Caco-2 (cell line): ENCODE measurements around the gene PCSK9. TPM values are rescaled to one million over a fixed set of nuclear protein-coding genes. Genes with fewer than 3 reads are reported as not detected.
"Not testable (repeated sequence)": the region's sequence is repeated elsewhere in the genome, so short reads cannot be mapped to it uniquely, and the experiment has no call there.

ENCODE experiments used
- BruUV-seq: library from RNA; stranded (reverse); fragments of 400-500 nt; replicated peaks from 2 replicates; lab custom pipeline; 2021; lab: Mats Ljungman, UMichigan
- CTCF ChIA-PET: fragments of 300-600 bp; sonication (Branson Sonifier 250); formaldehyde crosslinking; loops from one replicate; lab custom pipeline; 2022; ENCODE audit warnings: antibody characterized with exemption; lab: Charles Lee
- POLR2A ChIA-PET: fragments of 300-600 bp; sonication (Branson Sonifier 250); formaldehyde crosslinking; loops from one replicate; lab custom pipeline; 2022; ENCODE audit warnings: antibody characterized with exemption; lab: Charles Lee
- DNase-seq, 2 experiments: peaks; one replicate each; pipeline versions ENCODE4 v3.0.0 to v3.0.0-alpha.2; 2020 to 2022
- H3K27me3 ChIP-seq: replicated peaks from 2 replicates; pipeline ENCODE4 v1.6.0; 2011; ENCODE audit warnings: low read length; ENCODE audit not compliant: control insufficient read depth, insufficient read depth
- H3K36me3 ChIP-seq: 2 replicates; pipeline ENCODE4 v1.5.1; 2011; ENCODE audit warnings: low read length; ENCODE audit not compliant: control insufficient read depth, insufficient read depth
- H3K4me1 ChIP-seq: fragments of 250-450 bp; sonication (Bioruptor Pico); 2 replicates; pipeline ENCODE4 v1.5.1; 2020; ENCODE audit warnings: mild to moderate bottlenecking
- H3K4me3 ChIP-seq: 2 replicates; pipeline ENCODE4 v1.5.1; 2011; ENCODE audit warnings: low read depth, mild to moderate bottlenecking, control low read depth, low read length
- H3K9me3 ChIP-seq: fragments of 250-450 bp; sonication (Bioruptor Pico); 2 replicates; pipeline ENCODE4 v1.5.1; 2020; ENCODE audit warnings: mild to moderate bottlenecking, moderate library complexity
- H3K27ac Mint-ChIP-seq: one replicate; pipeline ENCODE4 v1.8.0; 2022; ENCODE audit warnings: mixed read lengths; ENCODE audit not compliant: unreplicated experiment
- H3K27me3 Mint-ChIP-seq: one replicate; pipeline ENCODE4 v1.8.0; 2022; ENCODE audit warnings: mixed read lengths; ENCODE audit not compliant: insufficient read depth, unreplicated experiment
- H3K36me3 Mint-ChIP-seq: one replicate; pipeline ENCODE4 v1.8.0; 2022; ENCODE audit warnings: mild to moderate bottlenecking, mixed read lengths; ENCODE audit not compliant: insufficient read depth, unreplicated experiment
- H3K4me1 Mint-ChIP-seq: one replicate; pipeline ENCODE4 v1.8.0; 2022; ENCODE audit warnings: low read depth, mixed read lengths; ENCODE audit not compliant: unreplicated experiment
- H3K4me3 Mint-ChIP-seq: one replicate; pipeline ENCODE4 v1.8.0; 2022; ENCODE audit warnings: mild to moderate bottlenecking, moderate library complexity, mixed read lengths; ENCODE audit not compliant: unreplicated experiment
- H3K9me3 Mint-ChIP-seq: one replicate; pipeline ENCODE4 v1.8.0; 2022; ENCODE audit warnings: mixed read lengths; ENCODE audit not compliant: unreplicated experiment
- intact Hi-C: fragments of 100-400 bp; cut with micrococcal nuclease; formaldehyde crosslinking; loops from one replicate; pipeline ENCODE4 v1.10.0; 2022; ENCODE audit not compliant: unreplicated experiment
- total RNA-seq: library from RNA; stranded (reverse); gene quantifications from 2 replicates; pipeline ENCODE4 v1.2.3, GENCODE V29; 2022
- TF ChIP-seq, protein P1 (sequence below), 2 experiments: fragments of 200-600 bp in 1 of 2; IDR thresholded peaks; 1 replicate in 1 of 2; 2 replicates in 1 of 2; pipeline versions ENCODE4 v1.5.1 to v1.8.0; 2011 to 2022; ENCODE audit warnings: antibody characterized with exemption in 1 of 2, control low read depth in 1 of 2, inconsistent platforms in 1 of 2, low read depth in 1 of 2, low read length in 1 of 2, mild to moderate bottlenecking in 1 of 2, moderate library complexity in 1 of 2; ENCODE audit not compliant: insufficient read depth in 1 of 2, severe bottlenecking in 1 of 2, unreplicated experiment in 1 of 2

PCSK9 gene
- total RNA-seq, 1 experiment from 2014 or later = 29.4 TPM

- CTCF ChIA-PET = no interaction called here
- POLR2A ChIA-PET = no interaction called here
- H3K4me3 Mint-ChIP-seq = no peak overlapping the region
- Histone ChIP-seq H3K4me3 (no peak overlapping the region), H3K4me1 (no peaks in the 10 kb centered on the region), H3K36me3 (no peaks in the 10 kb centered on the region; the same call in 1 of the 2 replicates), H3K27me3 (no peaks in the 10 kb centered on the region), H3K9me3 (no peaks in the 10 kb centered on the region)
- TF ChIP-seq, protein P1, sequence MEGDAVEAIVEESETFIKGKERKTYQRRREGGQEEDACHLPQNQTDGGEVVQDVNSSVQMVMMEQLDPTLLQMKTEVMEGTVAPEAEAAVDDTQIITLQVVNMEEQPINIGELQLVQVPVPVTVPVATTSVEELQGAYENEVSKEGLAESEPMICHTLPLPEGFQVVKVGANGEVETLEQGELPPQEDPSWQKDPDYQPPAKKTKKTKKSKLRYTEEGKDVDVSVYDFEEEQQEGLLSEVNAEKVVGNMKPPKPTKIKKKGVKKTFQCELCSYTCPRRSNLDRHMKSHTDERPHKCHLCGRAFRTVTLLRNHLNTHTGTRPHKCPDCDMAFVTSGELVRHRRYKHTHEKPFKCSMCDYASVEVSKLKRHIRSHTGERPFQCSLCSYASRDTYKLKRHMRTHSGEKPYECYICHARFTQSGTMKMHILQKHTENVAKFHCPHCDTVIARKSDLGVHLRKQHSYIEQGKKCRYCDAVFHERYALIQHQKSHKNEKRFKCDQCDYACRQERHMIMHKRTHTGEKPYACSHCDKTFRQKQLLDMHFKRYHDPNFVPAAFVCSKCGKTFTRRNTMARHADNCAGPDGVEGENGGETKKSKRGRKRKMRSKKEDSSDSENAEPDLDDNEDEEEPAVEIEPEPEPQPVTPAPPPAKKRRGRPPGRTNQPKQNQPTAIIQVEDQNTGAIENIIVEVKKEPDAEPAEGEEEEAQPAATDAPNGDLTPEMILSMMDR (IDR thresholded peaks at IDR 0.05; ENCODE audit: insufficient read depth in 1 of 2, low read depth in 1 of 2, low read length in 1 of 2, severe bottlenecking in 1 of 2, unreplicated experiment in 1 of 2) = no peak
- H3K27ac Mint-ChIP-seq = no peak overlapping the region
- no peak for DNase-seq
- H3K4me1 Mint-ChIP-seq = no peaks in the 10 kb centered on the region
- H3K27me3 Mint-ChIP-seq = no peaks in the 10 kb centered on the region
- intact Hi-C loops = no loop called here
- no peaks in the 10 kb centered on the region for H3K9me3 Mint-ChIP-seq
- BruUV-seq = no TSS peak
- H3K36me3 Mint-ChIP-seq = peaks cover 43% of the 10 kb centered on the region
Observed at GRCh38 chr1:55103891-55104290, 64.5 kb downstream of the PCSK9 start.

GRCh38 chr1:55107101-55107500 lies 67.8 kb downstream of the PCSK9 start:
- CTCF ChIA-PET = no interaction called here
- H3K9me3 ChIP-seq = no peaks in the 10 kb centered on the region
- H3K4me1 ChIP-seq = no peaks in the 10 kb centered on the region
- Mint-ChIP-seq H3K4me1 (no peaks in the 10 kb centered on the region), H3K27me3 (no peaks in the 10 kb centered on the region), H3K4me3 (no peak overlapping the region), H3K27ac (no peak overlapping the region), H3K9me3 (no peaks in the 10 kb centered on the region), H3K36me3 (peaks cover 46% of the 10 kb centered on the region)
- no TSS peak for BruUV-seq
- no peak overlapping the region for H3K4me3 ChIP-seq
- POLR2A ChIA-PET = no interaction called here
- no peaks in the 10 kb centered on the region for H3K27me3 ChIP-seq
- no peaks in the 10 kb centered on the region; the same call in 1 of the 2 replicates for H3K36me3 ChIP-seq
- no peak for DNase-seq
- TF ChIP-seq, protein P1 (IDR thresholded peaks at IDR 0.05; ENCODE audit: insufficient read depth in 1 of 2, low read depth in 1 of 2, low read length in 1 of 2, severe bottlenecking in 1 of 2, unreplicated experiment in 1 of 2) = no peak
- intact Hi-C loops = no loop called here

DNA sequence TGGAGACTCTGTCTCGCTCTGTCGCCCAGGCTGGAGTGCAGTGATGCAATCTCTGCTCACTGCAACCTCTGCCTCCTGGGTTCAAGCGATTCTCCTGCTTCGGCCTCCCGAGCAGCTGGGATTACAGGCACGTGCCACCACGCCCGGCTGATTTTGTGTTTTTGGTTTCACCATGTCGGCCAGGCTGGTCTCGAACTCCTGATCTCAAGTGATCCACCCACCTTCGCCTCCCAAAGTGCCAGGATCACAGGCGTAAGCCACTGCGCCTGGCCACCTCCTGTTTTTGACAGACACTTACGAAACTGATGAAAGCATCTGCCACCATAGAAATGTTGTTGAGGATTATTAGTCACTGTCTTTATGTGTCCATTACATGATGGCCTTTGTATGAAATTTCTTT lies 69.7 kb downstream of the PCSK9 start:
- CTCF ChIA-PET, H3K4me1 Mint-ChIP-seq, H3K9me3 ChIP-seq, DNase-seq, H3K4me1 ChIP-seq, H3K27me3 Mint-ChIP-seq, POLR2A ChIA-PET, H3K27me3 ChIP-seq, H3K4me3 Mint-ChIP-seq, H3K9me3 Mint-ChIP-seq, H3K4me3 ChIP-seq, BruUV-seq, H3K27ac Mint-ChIP-seq, H3K36me3 ChIP-seq, intact Hi-C loops: not testable (repeated sequence)
- H3K36me3 Mint-ChIP-seq = peaks cover 58% of the 10 kb centered on the region

Other genes with a start within 250 kb of the PCSK9 start
- 8.8 and 9.9 TPM in 2 replicates for gene TTC22, start 238.2 kb upstream of the PCSK9 start, total RNA-seq
- 433 and 522 TPM in 2 replicates for gene DHCR24, start 152.4 kb upstream of the PCSK9 start, total RNA-seq
- 0.30 TPM in 1 of 2 replicates, not detected in the other for gene TMEM61, start 58.9 kb upstream of the PCSK9 start, total RNA-seq
- not detected in 2 replicates for gene BSND, start 40.6 kb upstream of the PCSK9 start, total RNA-seq
- gene USP24, start 175.8 kb downstream of the PCSK9 start, total RNA-seq = 34.7 and 36.4 TPM in 2 replicates